Activated T-helper 17 cell treated with anti-CD3 and anti-CD28 coated beads, Interleukin-2, amount 50 U/mL, for 72 hours (primary cell): ENCODE results near the gene GIT1. TPM values are rescaled to one million over a fixed set of nuclear protein-coding genes. Genes with fewer than 3 reads are reported as not detected.

Experiments
- total RNA-seq, 2 donors: library from RNA; stranded (reverse); gene quantifications; one replicate each; pipeline ENCODE4 v1.2.3, GENCODE V29; 2022

GIT1 gene
- total RNA-seq, 2 donors from 2014 or later = 52.4 to 65.7 TPM

Other genes with a start within 250 kb of the GIT1 start
- gene TAOK1, start 199.3 kb downstream of the GIT1 start, total RNA-seq = 10 to 100 TPM; 40.0 to 42.0 TPM
- gene ABHD15, start 22.6 kb downstream of the GIT1 start, total RNA-seq = 10 to 100 TPM; 10.1 to 15.1 TPM
- gene TP53I13, start 20.9 kb downstream of the GIT1 start, total RNA-seq = 10 to 100 TPM; 45.7 to 58.1 TPM
- gene ANKRD13B, start 3.5 kb upstream of the GIT1 start, total RNA-seq = 10 to 100 TPM; 10.4 to 27.7 TPM
- 10 to 100 TPM in 1 of 2 donors, 1 to 10 TPM in 1; 2.5 to 12.0 TPM for gene CORO6, start 33.3 kb upstream of the GIT1 start, total RNA-seq